ENCODE results near the gene ATF7. TPM values are rescaled to one million over a fixed set of nuclear protein-coding genes. Genes with fewer than 3 reads are reported as not detected.

ATF7 gene
- total and polyA plus RNA-seq, 2 of the 4 experiments (the other 2 are of a cell fraction), result 7.0 to 16.3 TPM

DNA sequence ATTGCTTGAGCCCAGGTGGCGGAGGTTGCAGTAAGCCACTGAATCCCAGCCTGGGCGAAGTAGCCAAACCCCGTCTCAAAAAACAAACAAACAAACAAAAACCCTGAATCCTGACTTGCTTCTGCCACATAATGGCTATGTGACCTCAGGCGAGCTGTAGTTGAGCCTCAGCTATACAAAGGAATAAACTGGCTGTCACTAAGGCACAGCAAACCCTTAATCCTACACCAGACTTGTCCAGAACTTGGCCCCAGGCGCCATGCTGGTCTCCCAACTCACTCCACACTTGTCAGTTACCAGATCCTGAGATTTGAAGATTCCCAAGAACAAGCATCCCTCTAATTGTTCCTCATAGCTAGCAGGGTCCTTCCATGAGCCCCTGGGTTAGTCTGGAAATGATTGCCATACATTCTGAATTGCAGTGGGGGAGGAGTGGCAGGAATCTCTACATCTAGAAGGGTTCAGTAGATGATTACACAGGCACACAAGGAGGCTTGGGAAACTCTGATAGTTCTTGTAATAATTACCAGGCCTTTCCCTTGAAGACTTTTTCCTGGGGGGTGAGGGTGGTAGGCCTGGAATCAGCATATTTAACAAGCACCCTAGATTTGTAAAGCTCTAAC is 136.8 kb downstream of the ATF7 start:
- no peak overlapping the region for H4K91ac ChIP-seq (ENCODE audit: insufficient read depth, low read depth, low read length)
- in situ Hi-C loops (cut with MboI; ENCODE audit: low sequenced_read_pairs) (no loop called here), intact Hi-C loops (cut with micrococcal nuclease) (no loop called here), dilution Hi-C loops (cut with HindIII; ENCODE audit: low sequenced_read_pairs, unreplicated experiment) (no loop called here)
- no peak overlapping the region for H3K4me2 ChIP-seq (ENCODE audit: low read depth, low read length)
- H2AFZ ChIP-seq (replicated peaks; ENCODE audit: low read length, poor library complexity), result no peak overlapping the region
- CTCF ChIA-PET, result interaction anchor here (0.6 kb wide), 1 partner anchor 123 kb away, joined by 4 read pairs; no protein-coding TSS in a partner anchor
- H3K9ac ChIP-seq (ENCODE audit: low read depth, low read length), result no peak overlapping the region
- BruUV-seq (replicated peaks), result no TSS peak
- no peak overlapping the region for H4K8ac ChIP-seq (ENCODE audit: low read depth in 2 of 2, low read length in 2 of 2)
- H2AK9ac ChIP-seq (replicated peaks; ENCODE audit: low read depth, low read length, poor library complexity), result no peak overlapping the region
- no peak overlapping the region for H3K18ac ChIP-seq (ENCODE audit: low read depth, low read length)
- H3K36me3 ChIP-seq (ENCODE audit: control insufficient read depth, insufficient read depth, low read length), result peaks cover 33% of the 10 kb centered on the region
- no peak overlapping the region for H3K56ac ChIP-seq (ENCODE audit: extremely low read depth, insufficient read depth, low read length)
- POLR2A ChIA-PET (ENCODE audit: unreplicated experiment), result no interaction called here
- H2BK5ac ChIP-seq (ENCODE audit: low read depth, low read length, poor library complexity, severe bottlenecking), result no peak overlapping the region
- H3K9me3 ChIP-seq (ENCODE audit: control insufficient read depth, insufficient read depth, low read length), result no peaks in the 10 kb centered on the region
- no peak for TF ChIP-seq POLR2A (IDR thresholded peaks at IDR 0.05; ENCODE audit: low read depth, low read length)
- no peak for TF ChIP-seq RAD21 (IDR thresholded peaks at IDR 0.05; ENCODE audit: low read length)
- no peak for TF ChIP-seq RCOR1 (IDR thresholded peaks at IDR 0.05; ENCODE audit: insufficient replicate concordance, low read length)
- TF ChIP-seq FOS (IDR thresholded peaks at IDR 0.05; ENCODE audit: low read depth, low read length), result no peak
- no peak for TF ChIP-seq NFE2L2 (IDR thresholded peaks at IDR 0.05; ENCODE audit: low read depth, low read length)
- TF ChIP-seq, protein P1, sequence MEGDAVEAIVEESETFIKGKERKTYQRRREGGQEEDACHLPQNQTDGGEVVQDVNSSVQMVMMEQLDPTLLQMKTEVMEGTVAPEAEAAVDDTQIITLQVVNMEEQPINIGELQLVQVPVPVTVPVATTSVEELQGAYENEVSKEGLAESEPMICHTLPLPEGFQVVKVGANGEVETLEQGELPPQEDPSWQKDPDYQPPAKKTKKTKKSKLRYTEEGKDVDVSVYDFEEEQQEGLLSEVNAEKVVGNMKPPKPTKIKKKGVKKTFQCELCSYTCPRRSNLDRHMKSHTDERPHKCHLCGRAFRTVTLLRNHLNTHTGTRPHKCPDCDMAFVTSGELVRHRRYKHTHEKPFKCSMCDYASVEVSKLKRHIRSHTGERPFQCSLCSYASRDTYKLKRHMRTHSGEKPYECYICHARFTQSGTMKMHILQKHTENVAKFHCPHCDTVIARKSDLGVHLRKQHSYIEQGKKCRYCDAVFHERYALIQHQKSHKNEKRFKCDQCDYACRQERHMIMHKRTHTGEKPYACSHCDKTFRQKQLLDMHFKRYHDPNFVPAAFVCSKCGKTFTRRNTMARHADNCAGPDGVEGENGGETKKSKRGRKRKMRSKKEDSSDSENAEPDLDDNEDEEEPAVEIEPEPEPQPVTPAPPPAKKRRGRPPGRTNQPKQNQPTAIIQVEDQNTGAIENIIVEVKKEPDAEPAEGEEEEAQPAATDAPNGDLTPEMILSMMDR (conservative IDR thresholded peaks at IDR 0.05; ENCODE audit: low read depth, low read length), result no peak
- TF ChIP-seq MXI1 (IDR thresholded peaks at IDR 0.05; ENCODE audit: borderline replicate concordance, low read depth, low read length), result no peak
- TF ChIP-seq, protein P2, sequence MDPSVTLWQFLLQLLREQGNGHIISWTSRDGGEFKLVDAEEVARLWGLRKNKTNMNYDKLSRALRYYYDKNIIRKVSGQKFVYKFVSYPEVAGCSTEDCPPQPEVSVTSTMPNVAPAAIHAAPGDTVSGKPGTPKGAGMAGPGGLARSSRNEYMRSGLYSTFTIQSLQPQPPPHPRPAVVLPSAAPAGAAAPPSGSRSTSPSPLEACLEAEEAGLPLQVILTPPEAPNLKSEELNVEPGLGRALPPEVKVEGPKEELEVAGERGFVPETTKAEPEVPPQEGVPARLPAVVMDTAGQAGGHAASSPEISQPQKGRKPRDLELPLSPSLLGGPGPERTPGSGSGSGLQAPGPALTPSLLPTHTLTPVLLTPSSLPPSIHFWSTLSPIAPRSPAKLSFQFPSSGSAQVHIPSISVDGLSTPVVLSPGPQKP (IDR thresholded peaks at IDR 0.05; ENCODE audit: borderline replicate concordance, low read depth, low read length), result no peak
- no peak for TF ChIP-seq RFX5 (IDR thresholded peaks at IDR 0.05; ENCODE audit: low read depth, low read length)
- TF ChIP-seq BHLHE40 (IDR thresholded peaks at IDR 0.05; ENCODE audit: low read depth, low read length), result no peak
- TF ChIP-seq MAFK (IDR thresholded peaks at IDR 0.05; ENCODE audit: low read depth, low read length), result no peak
- TF ChIP-seq CEBPB (IDR thresholded peaks at IDR 0.05; ENCODE audit: low read depth, low read length), result no peak
- no peak for TF ChIP-seq CHD1 (IDR thresholded peaks at IDR 0.05; ENCODE audit: low read depth, low read length)
- no peak for TF ChIP-seq SMC3 (IDR thresholded peaks at IDR 0.05; ENCODE audit: low read depth, low read length)
- no peak for TF ChIP-seq MAZ (IDR thresholded peaks at IDR 0.05; ENCODE audit: borderline replicate concordance, low read depth, low read length)
- TF ChIP-seq, protein P3, sequence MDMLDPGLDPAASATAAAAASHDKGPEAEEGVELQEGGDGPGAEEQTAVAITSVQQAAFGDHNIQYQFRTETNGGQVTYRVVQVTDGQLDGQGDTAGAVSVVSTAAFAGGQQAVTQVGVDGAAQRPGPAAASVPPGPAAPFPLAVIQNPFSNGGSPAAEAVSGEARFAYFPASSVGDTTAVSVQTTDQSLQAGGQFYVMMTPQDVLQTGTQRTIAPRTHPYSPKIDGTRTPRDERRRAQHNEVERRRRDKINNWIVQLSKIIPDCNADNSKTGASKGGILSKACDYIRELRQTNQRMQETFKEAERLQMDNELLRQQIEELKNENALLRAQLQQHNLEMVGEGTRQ (IDR thresholded peaks at IDR 0.05; ENCODE audit: low read depth, low read length), result no peak
- DNase-seq (no peak), ATAC-seq (ENCODE audit: low read depth) (no peak)
- no peak overlapping the region for H3K14ac ChIP-seq (replicated peaks; ENCODE audit: low read depth, low read length)
- no peak overlapping the region for H2BK20ac ChIP-seq (ENCODE audit: low read depth, low read length)
- peaks cover 14% of the 10 kb centered on the region for H3K4me1 ChIP-seq (ENCODE audit: control insufficient read depth, insufficient read depth, low read length)
- no peak overlapping the region for H2BK120ac ChIP-seq (ENCODE audit: low read depth, low read length)
- no peak overlapping the region for H3K27ac ChIP-seq (ENCODE audit: insufficient read depth, low read length)
- H3K23ac ChIP-seq (ENCODE audit: low read depth, low read length), result no peak overlapping the region
- H4K5ac ChIP-seq (ENCODE audit: low read depth, low read length), result no peak overlapping the region
- H3K27me3 ChIP-seq (ENCODE audit: control insufficient read depth, insufficient read depth, low read length), result no peaks in the 10 kb centered on the region
- H2BK15ac ChIP-seq (ENCODE audit: low read depth, low read length), result no peak overlapping the region
- peaks cover 30 to 79% of the 10 kb centered on the region in 2 experiments for H3K79me1 ChIP-seq (ENCODE audit: low read depth in 1 of 2, low read length in 2 of 2)
- H3K4ac ChIP-seq (ENCODE audit: low read depth, low read length), result no peak overlapping the region
- H3K9me1 ChIP-seq (ENCODE audit: insufficient read depth, low read length), result peaks cover 36% of the 10 kb centered on the region
- H4K20me1 ChIP-seq (ENCODE audit: insufficient read depth, low read length), result peaks cover 37% of the 10 kb centered on the region
- H2AK5ac ChIP-seq (ENCODE audit: low read depth, low read length), result no peak overlapping the region
- WGBS, 2 experiments (ENCODE audit: extremely low coverage in 2 of 2, insufficient read length in 1 of 2), result no CpG with 5 or more reads among the region's 5 CpGs
- H3K4me3 ChIP-seq (ENCODE audit: insufficient read depth, low read depth, low read length), result no peak overlapping the region

Data from IMR-90 (cell line).